Endodermal cell (in vitro differentiated cells): Measurements from ENCODE around the gene MUC13. TPM values are rescaled to one million over a fixed set of nuclear protein-coding genes. Genes with fewer than 3 reads are reported as not detected.

Experiments used
- DNase-seq: peaks from one replicate; pipeline ENCODE4 v3.0.0-alpha.2; 2017
- H3K27ac ChIP-seq: 2 replicates; pipeline ENCODE4 v1.5.1; 2013; ENCODE audit warnings: mild to moderate bottlenecking, low read depth, low read length, moderate library complexity
- H3K27me3 ChIP-seq: 2 replicates; pipeline ENCODE4 v1.6.1; 2013; ENCODE audit warnings: mild to moderate bottlenecking, low read length, moderate library complexity; ENCODE audit not compliant: insufficient read depth, control insufficient read depth, poor library complexity, severe bottlenecking
- H3K36me3 ChIP-seq: 2 replicates; pipeline ENCODE4 v1.7.0; 2013; ENCODE audit warnings: mild to moderate bottlenecking, low read length, moderate library complexity; ENCODE audit not compliant: control insufficient read depth, insufficient read depth
- H3K4me1 ChIP-seq: one replicate; pipeline ENCODE4 v1.7.0; 2013; ENCODE audit warnings: low read length; ENCODE audit not compliant: control insufficient read depth, insufficient read depth
- H3K4me3 ChIP-seq: 2 replicates; pipeline ENCODE4 v1.5.1; 2013; ENCODE audit warnings: mild to moderate bottlenecking, low read length, moderate library complexity
- H3K9ac ChIP-seq: 2 replicates; pipeline ENCODE4 v1.6.1; 2013; ENCODE audit warnings: mild to moderate bottlenecking, low read length, moderate library complexity; ENCODE audit not compliant: poor library complexity, severe bottlenecking; ENCODE audit errors: extremely low read depth
- H3K9me3 ChIP-seq: 2 replicates; pipeline ENCODE4 v1.6.1; 2013; ENCODE audit warnings: mild to moderate bottlenecking, low read length, moderate library complexity; ENCODE audit not compliant: control insufficient read depth
- H3K27ac Mint-ChIP-seq: 2 replicates; pipeline ENCODE4 v1.8.0; 2020; ENCODE audit warnings: mixed read lengths
- H3K27me3 Mint-ChIP-seq: 2 replicates; pipeline ENCODE4 v1.8.0; 2021; ENCODE audit warnings: mild to moderate bottlenecking, mixed read lengths; ENCODE audit not compliant: insufficient read depth
- H3K36me3 Mint-ChIP-seq: 2 replicates; pipeline ENCODE4 v1.8.0; 2020; ENCODE audit warnings: low read depth, mixed read lengths
- H3K4me1 Mint-ChIP-seq: 2 replicates; pipeline ENCODE4 v1.8.0; 2020; ENCODE audit warnings: mixed read lengths
- H3K4me3 Mint-ChIP-seq: 2 replicates; pipeline ENCODE4 v1.8.0; 2020; ENCODE audit warnings: mild to moderate bottlenecking, moderate library complexity, mixed read lengths
- H3K9me3 Mint-ChIP-seq: 2 replicates; pipeline ENCODE4 v1.8.0; 2020; ENCODE audit warnings: mild to moderate bottlenecking, mixed read lengths
- CTCF ChIP-seq: fragments of 200-600 bp; sonication (generic); conservative IDR thresholded peaks from 2 replicates; pipeline ENCODE4 v1.5.0; 2021; ENCODE audit warnings: antibody characterized with exemption, mild to moderate bottlenecking
- WGBS, 2 experiments: methylation state at CpG; one replicate each; pipeline versions ENCODE4 v1.1.5 to v1.1.7; 2013; ENCODE audit warnings: missing lambda C conversion rate in 2 of 2, mixed read lengths in 1 of 2; ENCODE audit not compliant: insufficient coverage in 1 of 2, insufficient read length in 1 of 2; 5-methylcytosine and 5-hydroxymethylcytosine counted together
- total RNA-seq, 2 donors: library from RNA; stranded (reverse); fragmentation: NEBNext Ultra II Directional in 1 of 2; extraction: Animal tissue kit (Norgen Biotek cat#: 25700) in 1 of 2; gene quantifications; 2 replicates in 1 of 2; 3 replicates in 1 of 2; pipeline ENCODE4 v1.2.1, GENCODE V29; 2021

Gene MUC13
- total RNA-seq, 2 donors from 2014 or later, result 0.15 TPM; not detected in 1

- no peaks in the 10 kb centered on the region for H3K36me3 Mint-ChIP-seq
- no peaks in the 10 kb centered on the region for H3K27me3 Mint-ChIP-seq
- no peak for DNase-seq
- H3K27me3 ChIP-seq, result no peaks in the 10 kb centered on the region
- H3K9ac ChIP-seq, result no peak overlapping the region
- no peak for TF ChIP-seq CTCF
- no peak overlapping the region for H3K27ac Mint-ChIP-seq
- no peak overlapping the region for H3K4me3 Mint-ChIP-seq
- H3K9me3 Mint-ChIP-seq, result no peaks in the 10 kb centered on the region
- H3K27ac ChIP-seq, result no peak overlapping the region
- no peaks in the 10 kb centered on the region for H3K4me1 ChIP-seq
- peaks cover 11% of the 10 kb centered on the region for H3K4me1 Mint-ChIP-seq
- 88 to 91% methylated on average over 6 to 8 of the region's 8 CpGs for WGBS, 2 experiments
- no peak overlapping the region for H3K4me3 ChIP-seq
- H3K36me3 ChIP-seq, result no peaks in the 10 kb centered on the region
- H3K9me3 ChIP-seq, result no peaks in the 10 kb centered on the region
Measured at GRCh38 chr3:124916837-124917409, 17.6 kb downstream of the MUC13 start.

- Mint-ChIP-seq H3K27ac (no peak overlapping the region), H3K4me1 (peaks cover 24% of the 10 kb centered on the region), H3K9me3 (no peaks in the 10 kb centered on the region), H3K27me3 (no peaks in the 10 kb centered on the region), H3K4me3 (no peak overlapping the region), H3K36me3 (no peaks in the 10 kb centered on the region)
- no peak for TF ChIP-seq CTCF
- 95 to 100% methylated on average over 1 to 3 of the region's 3 CpGs for WGBS, 2 experiments
- Histone ChIP-seq H3K27me3 (no peaks in the 10 kb centered on the region), H3K36me3 (no peaks in the 10 kb centered on the region), H3K4me1 (no peaks in the 10 kb centered on the region), H3K27ac (no peak overlapping the region), H3K9ac (no peak overlapping the region), H3K9me3 (no peaks in the 10 kb centered on the region), H3K4me3 (no peak overlapping the region)
- DNase-seq, result no peak
Measured at GRCh38 chr3:124915254-124915653, 19.3 kb downstream of the MUC13 start.

- Mint-ChIP-seq H3K27me3 (no peaks in the 10 kb centered on the region), H3K4me3 (no peak overlapping the region)
Measured at GRCh38 chr3:124907957-124908356, 26.6 kb downstream of the MUC13 start.

More at GRCh38 chr3:124907957-124908356, 26.6 kb downstream of the MUC13 start:
- Histone ChIP-seq H3K9me3 (no peaks in the 10 kb centered on the region), H3K27me3 (no peaks in the 10 kb centered on the region), H3K27ac (no peak overlapping the region), H3K4me1 (no peaks in the 10 kb centered on the region), H3K9ac (no peak overlapping the region), H3K4me3 (no peak overlapping the region), H3K36me3 (no peaks in the 10 kb centered on the region)
- peak; percentile 80 for DNase-seq
- Mint-ChIP-seq H3K27ac (no peak overlapping the region), H3K4me1 (peaks cover 36% of the 10 kb centered on the region), H3K36me3 (no peaks in the 10 kb centered on the region), H3K9me3 (no peaks in the 10 kb centered on the region)
- 43 to 53% methylated on average over 5 to 9 of the region's 9 CpGs for WGBS, 2 experiments
- TF ChIP-seq CTCF, result no peak
